Neuronal stem cell (in vitro differentiated cells): Measurements from ENCODE around the gene ZFPL1.

ENCODE experiments used
- DNase-seq: peaks from one replicate; pipeline ENCODE4 v3.0.0-alpha.2; 2013; ENCODE audit warnings: low spot score
- H2AFZ ChIP-seq: one replicate; pipeline ENCODE4 v1.6.1; 2013; ENCODE audit warnings: mild to moderate bottlenecking, low read length, inconsistent platforms
- H2AK5ac ChIP-seq: 2 replicates; pipeline ENCODE4 v1.6.1; 2013; ENCODE audit warnings: low read depth, mild to moderate bottlenecking, inconsistent platforms, low read length, moderate library complexity, mixed read lengths
- H2BK120ac ChIP-seq: 2 replicates; pipeline ENCODE4 v1.6.1; 2013; ENCODE audit warnings: low read depth, mild to moderate bottlenecking, inconsistent platforms, low read length, moderate library complexity, mixed read lengths
- H2BK12ac ChIP-seq: one replicate; pipeline ENCODE4 v1.6.1; 2013; ENCODE audit warnings: low read length, inconsistent platforms
- H2BK15ac ChIP-seq: 2 replicates; pipeline ENCODE4 v1.6.1; 2013; ENCODE audit warnings: mild to moderate bottlenecking, low read length, inconsistent platforms, mixed read lengths
- H2BK5ac ChIP-seq: one replicate; pipeline ENCODE4 v1.6.1; 2013; ENCODE audit warnings: inconsistent platforms, mild to moderate bottlenecking, low read length, moderate library complexity
- H3K14ac ChIP-seq: one replicate; pipeline ENCODE4 v1.6.1; 2013; ENCODE audit warnings: low read length, inconsistent platforms
- H3K18ac ChIP-seq: 2 replicates; pipeline ENCODE4 v1.6.1; 2013; ENCODE audit warnings: low read length, inconsistent platforms
- H3K23ac ChIP-seq: 2 replicates; pipeline ENCODE4 v1.6.1; 2013; ENCODE audit warnings: low read depth, mild to moderate bottlenecking, mixed read lengths, low read length, inconsistent platforms; ENCODE audit not compliant: poor library complexity
- H3K27ac ChIP-seq: replicated peaks from 3 replicates; pipeline ENCODE4 v1.5.1; 2013; ENCODE audit warnings: low read length, inconsistent platforms
- H3K27me3 ChIP-seq, 3 experiments: 2 replicates each; pipeline ENCODE4 v1.6.1; 2013; ENCODE audit warnings: low read length in 3 of 3, mild to moderate bottlenecking in 2 of 3, inconsistent platforms in 1 of 3, low read depth in 1 of 3, mixed read lengths in 1 of 3, moderate library complexity in 1 of 3; ENCODE audit not compliant: control insufficient read depth in 3 of 3, insufficient read depth in 3 of 3
- H3K36me3 ChIP-seq, 2 donors: replicated peaks in 1 of 2; 2 replicates each; pipeline ENCODE4 v1.6.1; 2013; ENCODE audit warnings: low read length in 2 of 2; ENCODE audit not compliant: control insufficient read depth in 2 of 2, insufficient read depth in 2 of 2
- H3K4ac ChIP-seq: 2 replicates; pipeline ENCODE4 v1.6.1; 2013; ENCODE audit warnings: inconsistent platforms, mild to moderate bottlenecking, low read length, moderate library complexity
- H3K4me1 ChIP-seq, 2 donors: 1 replicate in 1 of 2; 2 replicates in 1 of 2; pipeline ENCODE4 v1.6.1; 2013; ENCODE audit warnings: low read length in 2 of 2, low read depth in 1 of 2; ENCODE audit not compliant: control insufficient read depth in 2 of 2, insufficient read depth in 1 of 2
- H3K4me2 ChIP-seq: one replicate; pipeline ENCODE4 v1.6.1; 2013; ENCODE audit warnings: mild to moderate bottlenecking, low read length, inconsistent platforms; ENCODE audit not compliant: insufficient read depth, poor library complexity, severe bottlenecking
- H3K4me3 ChIP-seq, 2 donors: 2 replicates each; pipeline ENCODE4 v1.5.1; 2013; ENCODE audit warnings: low read length in 2 of 2, mild to moderate bottlenecking in 2 of 2, inconsistent platforms in 1 of 2, moderate library complexity in 1 of 2
- H3K79me1 ChIP-seq: one replicate; pipeline ENCODE4 v1.6.1; 2013; ENCODE audit warnings: low read depth, mild to moderate bottlenecking, inconsistent platforms, low read length, moderate library complexity
- H3K9ac ChIP-seq: one replicate; pipeline ENCODE4 v1.6.1; 2013; ENCODE audit warnings: mild to moderate bottlenecking, low read depth, low read length, inconsistent platforms; ENCODE audit not compliant: poor library complexity
- H3K9me3 ChIP-seq, 2 donors: replicated peaks in 1 of 2; 2 replicates each; pipeline versions ENCODE3 to v1.6.1; 2013; ENCODE audit warnings: low read length in 2 of 2, mild to moderate bottlenecking in 2 of 2, inconsistent platforms in 1 of 2, low read depth in 1 of 2, mixed read lengths in 1 of 2, moderate library complexity in 1 of 2; ENCODE audit not compliant: control insufficient read depth in 2 of 2, insufficient read depth in 1 of 2
- H4K8ac ChIP-seq: one replicate; pipeline ENCODE4 v1.6.1; 2013; ENCODE audit warnings: low read depth, mild to moderate bottlenecking, inconsistent platforms, low read length, moderate library complexity
- H4K91ac ChIP-seq: one replicate; pipeline ENCODE4 v1.6.1; 2013; ENCODE audit warnings: low read length, low read depth, mild to moderate bottlenecking, inconsistent platforms; ENCODE audit not compliant: poor library complexity
- WGBS, 2 donors: extraction: QIAGEN DNeasy Blood & Tissue Kit; methylation state at CpG; one replicate each; pipeline ENCODE4 v1.1.7; 2013; ENCODE audit warnings: missing lambda C conversion rate in 2 of 2, mixed read lengths in 1 of 2; ENCODE audit not compliant: insufficient read length in 2 of 2, insufficient replicate concordance in 1 of 2; ENCODE audit errors: extremely low coverage in 2 of 2; 5-methylcytosine and 5-hydroxymethylcytosine counted together

Gene ZFPL1

DNA sequence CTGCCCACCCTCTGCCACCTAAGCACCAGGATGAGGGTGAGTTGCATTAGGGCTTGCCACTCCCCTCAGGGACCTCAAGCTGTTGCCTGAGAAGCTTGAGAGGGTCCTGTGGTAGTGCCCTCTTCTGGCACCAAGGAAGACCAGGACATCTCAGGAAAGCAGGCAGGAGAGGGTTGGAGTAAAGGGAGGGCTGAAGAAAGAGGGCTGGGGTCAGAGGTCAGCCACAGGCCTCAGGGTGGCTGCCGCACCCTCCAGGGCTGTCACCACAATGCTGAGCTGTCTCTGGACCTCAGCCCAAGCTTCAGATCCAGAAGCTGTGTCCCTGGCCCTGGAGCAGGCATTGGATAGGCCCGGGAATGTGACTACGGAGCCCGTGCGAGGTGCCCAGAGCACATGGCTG is 39.0 kb upstream of the ZFPL1 start:
- no peak overlapping the region for H3K4ac ChIP-seq
- no peak overlapping the region for H2BK15ac ChIP-seq
- peak overlapping the region in 1 of 2 donors; percentile 45 for H3K4me3 ChIP-seq
- peaks cover 6% of the 10 kb centered on the region for H3K79me1 ChIP-seq
- H3K14ac ChIP-seq: no peak overlapping the region
- peaks cover 0 to 4% (median 0%) of the 10 kb centered on the region in 3 experiments for H3K27me3 ChIP-seq
- no peak overlapping the region for H3K27ac ChIP-seq
- no peak for DNase-seq
- WGBS, 2 donors: no CpG with 5 or more reads among the region's 5 CpGs
- H3K4me2 ChIP-seq: no peak overlapping the region
- H2AK5ac ChIP-seq: no peak overlapping the region
- H2AFZ ChIP-seq: no peak overlapping the region
- peaks cover 21 to 40% of the 10 kb centered on the region in 2 donors for H3K36me3 ChIP-seq
- H2BK5ac ChIP-seq: no peak overlapping the region
- H3K4me1 ChIP-seq: peaks cover 2 to 3% of the 10 kb centered on the region in 2 donors
- no peak overlapping the region for H2BK12ac ChIP-seq
- H3K9ac ChIP-seq: peak overlapping the region; percentile 24
- H3K9me3 ChIP-seq: no peaks in the 10 kb centered on the region
- H4K91ac ChIP-seq: no peak overlapping the region
- no peak overlapping the region for H3K18ac ChIP-seq
- H4K8ac ChIP-seq: no peak overlapping the region
- H3K23ac ChIP-seq: no peak overlapping the region
- H2BK120ac ChIP-seq: no peak overlapping the region

DNA sequence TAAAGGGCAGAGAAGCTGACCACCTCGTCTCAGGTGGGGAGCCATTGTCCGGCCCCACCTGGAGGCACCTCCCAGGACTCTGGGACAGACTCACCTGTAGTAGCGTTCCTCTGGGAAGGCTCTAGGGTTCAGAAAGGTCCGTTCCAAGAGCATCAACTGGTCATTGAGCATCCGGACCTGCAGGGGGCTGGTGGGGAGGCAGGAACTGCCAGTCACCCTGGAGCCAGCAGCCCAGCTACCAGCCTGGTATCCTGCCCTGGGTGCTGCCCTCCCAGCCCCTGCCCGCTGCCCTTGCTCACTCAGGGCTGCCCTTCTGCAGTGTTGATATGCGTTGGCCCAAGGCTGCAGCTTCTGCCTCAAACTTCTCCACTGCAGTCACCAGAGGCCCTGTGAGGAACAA is 38.3 kb upstream of the ZFPL1 start:
- Histone ChIP-seq H3K27me3 (peaks cover 0 to 4% (median 0%) of the 10 kb centered on the region in 3 experiments), H2BK15ac (no peak overlapping the region), H3K9me3 (no peaks in the 10 kb centered on the region)

DNA sequence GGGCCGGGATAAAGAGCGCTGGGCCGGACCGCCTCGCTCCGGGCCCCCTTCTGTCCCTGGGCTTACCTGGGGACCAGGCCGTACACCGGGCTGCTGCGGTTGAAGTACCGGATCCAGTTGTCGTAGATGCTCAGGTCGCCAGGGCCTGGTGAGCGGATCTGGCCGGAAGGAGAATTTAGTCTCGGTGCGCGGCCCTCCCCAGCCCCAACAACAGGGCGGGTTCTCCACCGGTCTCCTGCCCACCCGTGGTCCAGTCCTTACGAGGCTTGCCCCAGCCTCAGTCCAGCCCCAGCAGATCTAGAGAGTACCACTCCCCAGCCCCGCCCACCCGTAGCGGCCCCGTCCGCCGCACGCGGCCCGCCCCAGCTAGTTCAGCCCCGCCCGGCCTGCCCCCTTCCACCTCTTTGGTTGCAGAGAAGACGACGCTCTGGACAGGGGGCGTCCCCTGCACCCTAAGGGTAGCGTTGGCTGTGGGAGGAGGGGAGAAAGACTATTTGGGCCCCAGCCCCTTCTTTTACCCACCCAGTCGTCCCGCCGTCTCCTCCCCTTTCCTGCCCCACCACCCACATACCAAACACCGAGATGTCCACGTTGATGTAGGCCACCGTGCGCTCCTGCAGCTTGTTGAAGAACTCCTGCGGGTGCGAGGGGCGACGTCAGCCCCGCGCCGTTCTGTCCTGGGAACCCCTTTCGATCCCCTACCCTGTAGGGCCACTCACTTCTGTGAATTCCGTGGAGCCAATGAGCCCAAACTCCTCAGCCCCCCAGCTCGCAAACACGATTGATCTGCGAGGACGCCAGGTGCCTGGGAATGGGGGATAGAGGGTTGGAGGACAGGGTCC is 36.2 kb upstream of the ZFPL1 start:
- Histone ChIP-seq H3K4me3 (peak overlapping the region in 1 of 2 donors; percentile 3), H2BK15ac (no peak overlapping the region), H4K91ac (no peak overlapping the region), H3K4ac (no peak overlapping the region), H2AFZ (no peak overlapping the region), H3K27ac (no peak overlapping the region), H2BK120ac (no peak overlapping the region), H3K18ac (peak overlapping the region; percentile 38), H2BK12ac (no peak overlapping the region), H3K79me1 (peaks cover 3% of the 10 kb centered on the region), H4K8ac (no peak overlapping the region), H2BK5ac (no peak overlapping the region), H3K14ac (no peak overlapping the region), H3K36me3 (peaks cover 19 to 36% of the 10 kb centered on the region in 2 donors), H2AK5ac (peak overlapping the region; percentile 16), H3K27me3 (peaks cover 0 to 4% (median 2%) of the 10 kb centered on the region in 3 experiments), H3K9ac (no peak overlapping the region), H3K9me3 (no peaks in the 10 kb centered on the region), H3K4me2 (peak overlapping the region; percentile 35), H3K23ac (no peak overlapping the region), H3K4me1 (peaks cover 0 to 1% of the 10 kb centered on the region in 2 donors)
- no peak for DNase-seq
- no CpG with 5 or more reads among the region's 56 CpGs for WGBS, 2 donors

More for the DNA sequence above, 38.3 kb upstream of the ZFPL1 start:
- Histone ChIP-seq H2AFZ (no peak overlapping the region), H3K9ac (no peak overlapping the region), H2BK120ac (no peak overlapping the region), H4K91ac (no peak overlapping the region), H3K4me3 (no peak overlapping the region), H2BK5ac (no peak overlapping the region), H3K79me1 (peaks cover 6% of the 10 kb centered on the region), H3K4ac (no peak overlapping the region), H4K8ac (no peak overlapping the region), H3K18ac (no peak overlapping the region), H3K4me1 (peaks cover 0 to 1% of the 10 kb centered on the region in 2 donors), H3K23ac (no peak overlapping the region), H2AK5ac (no peak overlapping the region), H2BK12ac (no peak overlapping the region), H3K14ac (no peak overlapping the region), H3K27ac (no peak overlapping the region), H3K4me2 (no peak overlapping the region), H3K36me3 (peaks cover 21 to 40% of the 10 kb centered on the region in 2 donors)
- WGBS, 2 donors: no CpG with 5 or more reads among the region's 7 CpGs
- no peak for DNase-seq

DNA sequence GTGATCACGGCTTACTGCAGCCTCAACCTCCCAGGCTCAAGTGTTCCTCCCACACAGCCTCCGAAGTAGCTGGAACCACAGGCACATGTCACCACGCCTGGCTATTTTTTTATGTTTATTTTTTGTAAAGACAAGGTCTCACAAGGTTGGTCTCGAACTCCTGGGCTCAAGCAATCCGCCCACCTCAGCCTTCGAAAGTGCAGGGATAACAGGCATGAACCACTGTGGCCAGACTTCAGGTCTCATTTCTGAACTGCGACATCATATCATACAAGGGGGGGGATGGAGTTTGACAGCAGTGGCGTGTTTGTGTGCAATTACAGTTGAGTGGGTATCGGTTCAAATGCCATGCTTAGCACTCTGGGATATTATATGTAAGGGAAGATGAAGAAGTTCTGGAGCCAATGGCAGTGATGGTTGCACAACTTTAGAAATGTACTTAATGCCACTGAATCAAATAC is 32.6 kb upstream of the ZFPL1 start:
- peak overlapping the region in 1 of 2 donors; percentile 67 for H3K4me3 ChIP-seq
- no peak for DNase-seq
- peaks cover 0 to 1% of the 10 kb centered on the region in 2 donors for H3K4me1 ChIP-seq
- no peak overlapping the region for H2BK15ac ChIP-seq
- WGBS, 2 donors: no CpG with 5 or more reads among the region's 9 CpGs
- no peak overlapping the region for H3K23ac ChIP-seq
- H3K9ac ChIP-seq: no peak overlapping the region
- H2BK5ac ChIP-seq: no peak overlapping the region
- H3K18ac ChIP-seq: no peak overlapping the region
- H3K36me3 ChIP-seq: peaks cover under 1 to 2% of the 10 kb centered on the region in 2 donors
- no peak overlapping the region for H3K4me2 ChIP-seq
- H2BK12ac ChIP-seq: no peak overlapping the region
- H3K27me3 ChIP-seq: peaks cover 0 to 19% (median 5%) of the 10 kb centered on the region in 3 experiments
- H4K8ac ChIP-seq: no peak overlapping the region
- H3K9me3 ChIP-seq: no peaks in the 10 kb centered on the region
- H2AFZ ChIP-seq: no peak overlapping the region
- H2BK120ac ChIP-seq: no peak overlapping the region
- no peak overlapping the region for H3K27ac ChIP-seq
- no peaks in the 10 kb centered on the region for H3K79me1 ChIP-seq
- no peak overlapping the region for H3K4ac ChIP-seq
- H4K91ac ChIP-seq: no peak overlapping the region
- no peak overlapping the region for H2AK5ac ChIP-seq
- H3K14ac ChIP-seq: no peak overlapping the region
